ENCODE results near the gene ATP5IF1. TPM values are rescaled to one million over a fixed set of nuclear protein-coding genes. Genes with fewer than 3 reads are reported as not detected.

Gene ATP5IF1
- total RNA-seq, result 81.1 and 88.1 TPM in 2 replicates
- 94.6 TPM for total RNA-seq (2013)
- 128 and 255 TPM in 2 replicates for polyA plus RNA-seq
- polyA minus RNA-seq, result 32.8 and 74.6 TPM in 2 replicates

DNA sequence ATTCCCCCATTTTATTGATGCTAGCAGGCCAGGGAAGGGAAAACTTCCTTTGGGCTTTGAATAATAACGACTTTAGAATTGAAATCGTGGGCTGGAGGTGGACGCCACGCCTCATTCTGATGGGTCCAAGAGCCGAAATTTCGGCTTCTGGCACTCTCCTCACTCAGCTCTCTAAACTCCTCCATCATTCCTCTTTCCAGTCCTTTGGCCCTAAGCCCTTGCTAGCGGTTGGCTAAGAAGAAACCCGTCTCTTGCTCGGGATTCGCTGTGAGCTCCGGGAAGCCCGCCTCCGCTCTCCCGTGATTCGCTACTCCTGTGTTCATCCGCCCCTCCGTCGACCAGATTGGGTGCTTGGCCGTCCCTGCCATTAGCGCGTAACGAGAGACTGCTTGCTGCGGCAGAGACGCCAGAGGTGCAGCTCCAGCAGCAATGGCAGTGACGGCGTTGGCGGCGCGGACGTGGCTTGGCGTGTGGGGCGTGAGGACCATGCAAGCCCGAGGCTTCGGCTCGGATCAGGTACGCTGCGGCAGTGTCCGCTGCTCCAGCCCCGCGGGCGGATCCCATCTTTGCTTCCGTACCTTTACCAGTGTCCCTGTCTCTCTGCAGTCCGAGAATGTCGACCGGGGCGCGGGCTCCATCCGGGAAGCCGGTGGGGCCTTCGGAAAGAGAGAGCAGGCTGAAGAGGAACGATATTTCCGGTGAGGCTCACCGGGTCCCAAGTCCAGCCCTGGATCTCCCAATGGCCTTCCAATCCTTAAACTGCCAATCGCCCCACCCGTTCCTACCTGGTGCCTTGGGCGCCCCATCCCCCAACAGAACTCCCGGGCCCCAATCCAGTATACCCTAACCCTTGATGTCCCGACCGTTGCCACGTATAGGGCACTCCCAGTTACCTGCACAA lies at the start of gene ATP5IF1:
TSS of gene ATP5IF1 (plus strand) at position 370 of the 901 bp plus-strand sequence. CDS start at position 430, 60 bp downstream.
- Mint-ChIP-seq H3K4me3 (no peak within 1 kb of the TSS), H3K9me3 (ENCODE audit: insufficient read depth) (no peaks in the 10 kb centered on the region), H3K27me3 (no peaks in the 10 kb centered on the region), H3K27ac (no peak within 1 kb of the TSS), H3K4me1 (peaks cover 20% of the 10 kb centered on the region)
- Histone ChIP-seq H3K9me3 (ENCODE audit: control extremely low read depth in 1 of 3, control insufficient read depth in 2 of 3, insufficient read depth in 1 of 3, low read length in 2 of 3) (no peaks in the 10 kb centered on the region), H3K4me1 (ENCODE audit: control insufficient read depth in 2 of 2, insufficient read depth in 2 of 2, low read length in 2 of 2) (peaks cover 17 to 40% of the 10 kb centered on the region in 2 donors), H2AFZ (ENCODE audit: insufficient read depth, low read depth, low read length, poor library complexity, severe bottlenecking) (peak within 1 kb of the TSS; percentile 89), H3K4me2 (replicated peaks; ENCODE audit: low read depth, low read length, poor library complexity, severe bottlenecking) (peak within 1 kb of the TSS; percentile 82), H3K27ac (ENCODE audit: low read length in 2 of 2) (peak within 1 kb of the TSS; percentile 72 to 73), H4K20me1 (ENCODE audit: control insufficient read depth, insufficient read depth, low read length, poor library complexity, severe bottlenecking) (no peaks in the 10 kb centered on the region), H3K9ac (ENCODE audit: low read length) (peak within 1 kb of the TSS; percentile 86), H3K4me3 (ENCODE audit: control extremely low read depth in 1 of 5, extremely low read depth in 1 of 5, insufficient read depth in 1 of 5, low read depth in 2 of 5, low read length in 4 of 5) (peak within 1 kb of the TSS; percentile 80 to 99 (median 97)), H3K27me3 (replicated peaks in 1 of 4; ENCODE audit: control extremely low read depth in 1 of 4, control insufficient read depth in 3 of 4, insufficient read depth in 4 of 4, low read length in 3 of 4) (no peaks in the 10 kb centered on the region), H3K36me3 (replicated peaks in 1 of 2; ENCODE audit: control extremely low read depth in 1 of 2, control insufficient read depth in 1 of 2, extremely low read depth in 1 of 2, insufficient read depth in 2 of 2, low read length in 1 of 2) (peaks cover 0 to 10% of the 10 kb centered on the region in 2 experiments), H3K79me2 (ENCODE audit: control insufficient read depth, insufficient read depth, low read length) (peaks cover 49% of the 10 kb centered on the region)
- DNase-seq, result peak; percentile 96
- WGBS (ENCODE audit: insufficient coverage), result under 1% methylated on average over 59 of the region's 60 CpGs
- ChIA-PET POLR2A (interaction anchor here (0.6 to 4.5 kb wide), 5 partner anchors 10 to 519 kb away, joined by 3 to 46 read pairs (median 4); partner anchors contain the start of gene MED18), CTCF (interaction anchor here (0.8 to 7.7 kb wide), 4 partner anchors 8 to 144 kb away, joined by 3 to 65 read pairs (median 8); no protein-coding TSS in a partner anchor)
- TF ChIP-seq, protein P1, sequence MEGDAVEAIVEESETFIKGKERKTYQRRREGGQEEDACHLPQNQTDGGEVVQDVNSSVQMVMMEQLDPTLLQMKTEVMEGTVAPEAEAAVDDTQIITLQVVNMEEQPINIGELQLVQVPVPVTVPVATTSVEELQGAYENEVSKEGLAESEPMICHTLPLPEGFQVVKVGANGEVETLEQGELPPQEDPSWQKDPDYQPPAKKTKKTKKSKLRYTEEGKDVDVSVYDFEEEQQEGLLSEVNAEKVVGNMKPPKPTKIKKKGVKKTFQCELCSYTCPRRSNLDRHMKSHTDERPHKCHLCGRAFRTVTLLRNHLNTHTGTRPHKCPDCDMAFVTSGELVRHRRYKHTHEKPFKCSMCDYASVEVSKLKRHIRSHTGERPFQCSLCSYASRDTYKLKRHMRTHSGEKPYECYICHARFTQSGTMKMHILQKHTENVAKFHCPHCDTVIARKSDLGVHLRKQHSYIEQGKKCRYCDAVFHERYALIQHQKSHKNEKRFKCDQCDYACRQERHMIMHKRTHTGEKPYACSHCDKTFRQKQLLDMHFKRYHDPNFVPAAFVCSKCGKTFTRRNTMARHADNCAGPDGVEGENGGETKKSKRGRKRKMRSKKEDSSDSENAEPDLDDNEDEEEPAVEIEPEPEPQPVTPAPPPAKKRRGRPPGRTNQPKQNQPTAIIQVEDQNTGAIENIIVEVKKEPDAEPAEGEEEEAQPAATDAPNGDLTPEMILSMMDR (IDR thresholded peaks at IDR 0.05), result no peak
- no peak for TF ChIP-seq EZH2 (IDR thresholded peaks at IDR 0.05; ENCODE audit: borderline replicate concordance, insufficient read depth, low read depth, low read length, poor library complexity, severe bottlenecking)
- ATAC-seq (ENCODE audit: low read depth), result peak; percentile 96
- intact Hi-C loops (cut with micrococcal nuclease), result loop anchor here (1.0 to 10.0 kb wide), 3 partner anchors 11 to 401 kb away; partner anchors contain the start of gene PPP1R8
